ENCODE results near the gene FTO. TPM values are rescaled to one million over a fixed set of nuclear protein-coding genes. Genes with fewer than 3 reads are reported as not detected.

Gene FTO
- total RNA-seq, 2 experiments from 2014 or later: 48.6 to 53.2 TPM

GRCh38 chr16:53744449-53744848 is 40.5 kb downstream of the FTO start:
- Mint-ChIP-seq H3K9me3 (peaks cover 6% of the 10 kb centered on the region), H3K4me3 (no peak overlapping the region), H3K4me1 (ENCODE audit: low read depth) (peaks cover 34% of the 10 kb centered on the region), H3K27ac (peak overlapping the region; percentile 27), H3K27me3 (no peaks in the 10 kb centered on the region), H3K36me3 (ENCODE audit: low read depth) (no peaks in the 10 kb centered on the region)
- ATAC-seq (peak; percentile 91), DNase-seq (peak; percentile 50)
- ChIA-PET CTCF (interaction anchor here (1.0 to 4.5 kb wide), 8 partner anchors 9 to 211 kb away, joined by 3 to 22 read pairs (median 6); partner anchors contain the start of genes FTO and RPGRIP1L), POLR2A (interaction anchor here (0.6 kb wide), 1 partner anchor 35 kb away, joined by 4 read pairs; no protein-coding TSS in a partner anchor)
- intact Hi-C loops (cut with micrococcal nuclease): no loop called here
- TF ChIP-seq CTCF (IDR thresholded peaks at IDR 0.05): no peak

DNA sequence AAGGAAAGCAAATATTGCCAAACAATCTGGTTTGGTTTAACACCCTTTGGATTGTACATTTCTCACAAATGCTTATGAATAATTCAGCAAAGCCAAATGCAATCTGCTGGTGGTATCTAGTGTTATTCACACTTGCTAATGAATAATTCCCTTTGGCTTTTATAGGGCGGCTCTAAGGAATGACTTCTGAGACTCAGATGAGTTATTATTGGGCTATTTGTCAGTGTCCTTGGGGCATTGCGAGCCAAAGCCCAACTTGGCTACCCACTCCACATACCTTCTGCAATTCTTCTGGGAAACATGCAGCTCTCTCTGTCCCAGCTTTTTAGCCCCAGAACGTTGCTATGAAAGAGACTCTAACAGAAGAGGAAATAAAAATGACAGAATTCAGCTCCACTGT is 41.1 kb downstream of the FTO start:
- ChIA-PET CTCF (interaction anchor here (1.1 to 4.5 kb wide), 3 partner anchors 9 to 197 kb away, joined by 4 to 22 read pairs (median 19); partner anchors contain the start of genes FTO and RPGRIP1L), POLR2A (interaction anchor here (0.6 kb wide), 1 partner anchor 36 kb away, joined by 4 read pairs; no protein-coding TSS in a partner anchor)
- no peak for ATAC-seq
- Mint-ChIP-seq H3K9me3 (peaks cover 6% of the 10 kb centered on the region), H3K36me3 (ENCODE audit: low read depth) (peaks cover 2% of the 10 kb centered on the region), H3K27ac (no peak overlapping the region), H3K4me3 (no peak overlapping the region), H3K27me3 (no peaks in the 10 kb centered on the region), H3K4me1 (ENCODE audit: low read depth) (peaks cover 34% of the 10 kb centered on the region)
- intact Hi-C loops (cut with micrococcal nuclease): no loop called here
- no peak for DNase-seq
- no peak for TF ChIP-seq CTCF (IDR thresholded peaks at IDR 0.05)

- H3K27me3 Mint-ChIP-seq: no peaks in the 10 kb centered on the region
- no peak for TF ChIP-seq CTCF (IDR thresholded peaks at IDR 0.05)
- intact Hi-C loops (cut with micrococcal nuclease): no loop called here
- ATAC-seq: peak; percentile 24
- peaks cover 34% of the 10 kb centered on the region for H3K4me1 Mint-ChIP-seq (ENCODE audit: low read depth)
- H3K9me3 Mint-ChIP-seq: peaks cover 6% of the 10 kb centered on the region
- DNase-seq: no peak
- CTCF ChIA-PET: interaction anchor here (4.5 kb wide), 1 partner anchor 197 kb away, joined by 22 read pairs; no protein-coding TSS in a partner anchor
- no peak overlapping the region for H3K27ac Mint-ChIP-seq
- H3K4me3 Mint-ChIP-seq: no peak overlapping the region
- peaks cover 2% of the 10 kb centered on the region for H3K36me3 Mint-ChIP-seq (ENCODE audit: low read depth)
- POLR2A ChIA-PET: no interaction called here
Measured at GRCh38 chr16:53745753-53746266, 41.9 kb downstream of the FTO start.

DNA sequence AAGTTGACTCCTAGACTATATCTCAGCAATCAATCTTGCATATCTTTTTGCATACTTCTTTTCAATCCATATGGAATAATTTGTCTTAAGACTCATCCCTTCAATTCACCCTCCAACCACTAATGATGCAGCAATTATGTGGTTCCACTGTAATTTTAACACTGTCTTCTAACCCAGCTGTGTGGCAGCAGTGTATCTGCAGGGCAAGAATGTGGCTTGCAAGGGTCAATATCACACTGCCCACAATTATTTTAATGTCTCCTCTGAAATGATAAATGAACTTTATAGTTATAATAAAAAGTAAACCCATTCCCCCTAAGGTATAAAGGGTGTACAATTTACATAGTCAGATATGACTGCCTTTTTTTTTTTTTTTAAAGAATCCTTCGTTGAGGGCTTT is 48.6 kb downstream of the FTO start:
- TF ChIP-seq CTCF (IDR thresholded peaks at IDR 0.05): no peak
- Mint-ChIP-seq H3K9me3 (peaks cover 5% of the 10 kb centered on the region), H3K27me3 (no peaks in the 10 kb centered on the region), H3K36me3 (ENCODE audit: low read depth) (peaks cover 2% of the 10 kb centered on the region), H3K4me1 (ENCODE audit: low read depth) (no peaks in the 10 kb centered on the region), H3K27ac (no peak overlapping the region), H3K4me3 (no peak overlapping the region)
- CTCF ChIA-PET: interaction anchor here (0.7 to 1.4 kb wide), 2 partner anchors 9 to 125 kb away, joined by 3 to 7 read pairs; no protein-coding TSS in a partner anchor
- intact Hi-C loops (cut with micrococcal nuclease): no loop called here
- ATAC-seq: no peak
- DNase-seq: no peak
- POLR2A ChIA-PET: no interaction called here

GRCh38 chr16:53753431-53753830 is 49.5 kb downstream of the FTO start:
- Mint-ChIP-seq H3K27me3 (no peaks in the 10 kb centered on the region), H3K4me1 (ENCODE audit: low read depth) (peaks cover 2% of the 10 kb centered on the region), H3K9me3 (no peaks in the 10 kb centered on the region), H3K4me3 (no peak overlapping the region), H3K27ac (no peak overlapping the region), H3K36me3 (ENCODE audit: low read depth) (peaks cover 2% of the 10 kb centered on the region)
- ATAC-seq (no peak), DNase-seq (no peak)
- TF ChIP-seq CTCF (IDR thresholded peaks at IDR 0.05): no peak
- intact Hi-C loops (cut with micrococcal nuclease): no loop called here
- ChIA-PET POLR2A (interaction anchor here (1.1 kb wide), 1 partner anchor 33 kb away, joined by 3 read pairs; no protein-coding TSS in a partner anchor), CTCF (interaction anchor here (0.7 to 2.2 kb wide), 3 partner anchors 10 to 203 kb away, joined by 3 to 19 read pairs (median 4); no protein-coding TSS in a partner anchor)

Data from activated CD8-positive, alpha-beta T cell treated with anti-CD3 and anti-CD28 coated beads for 36 hours (primary cell).